HG02943 (cell line): ENCODE measurements around the gene PTCD1.

ENCODE experiments used
- ATAC-seq: cut with Tn5 transposase; IDR thresholded peaks from one replicate; pipeline ENCODE4 v1.9.1; 2021; ENCODE audit warnings: mild to moderate bottlenecking, low read depth, moderate library complexity; ENCODE audit not compliant: unreplicated experiment

PTCD1 gene

DNA sequence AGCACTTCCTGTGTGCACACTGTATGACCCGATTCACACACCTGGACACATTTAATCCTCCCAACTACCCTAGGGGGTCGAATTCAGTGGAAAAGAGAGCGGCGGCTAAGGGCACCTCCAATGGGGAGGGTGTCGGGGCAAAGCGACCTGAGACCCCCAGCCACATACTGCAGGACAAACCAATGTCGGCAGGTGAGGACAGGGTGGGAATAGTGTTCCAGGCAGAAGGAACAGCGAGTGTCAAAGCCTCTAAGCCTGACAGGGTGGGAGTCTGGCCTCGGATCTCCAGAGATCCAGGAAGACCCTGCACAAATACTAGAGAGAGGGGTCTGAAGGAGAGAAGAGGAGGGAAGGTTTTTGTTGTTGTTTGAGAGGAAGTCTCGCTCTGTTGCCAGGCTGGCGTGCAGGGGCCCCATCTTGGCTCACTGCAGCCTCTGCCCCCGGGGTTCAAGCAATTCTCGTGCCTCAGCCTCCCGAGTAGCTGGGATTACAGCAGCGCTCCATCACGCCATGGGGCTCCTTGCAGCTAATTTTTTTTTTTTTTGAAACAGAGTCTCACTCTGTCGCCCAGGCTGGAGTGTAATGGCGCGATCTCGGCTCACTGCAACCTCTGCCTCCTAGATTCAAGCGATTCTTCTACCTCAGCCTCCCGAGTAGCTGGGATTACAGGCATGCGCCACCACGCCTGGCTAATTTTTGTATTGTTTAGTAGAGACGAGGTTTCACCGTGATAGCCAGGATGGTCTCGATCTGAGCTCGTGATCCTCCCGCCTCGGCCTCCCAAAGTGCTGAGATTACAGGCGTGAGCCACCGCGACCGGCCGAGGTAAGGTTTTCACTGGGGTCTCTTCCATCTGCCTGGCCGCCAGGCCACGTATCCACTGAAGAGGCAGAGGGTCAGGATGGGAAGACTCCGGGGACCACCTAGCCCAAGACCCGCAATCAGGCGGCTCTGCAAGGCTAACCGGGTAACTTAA, 65.2 kb downstream of the PTCD1 start:
- ATAC-seq = no peak

DNA sequence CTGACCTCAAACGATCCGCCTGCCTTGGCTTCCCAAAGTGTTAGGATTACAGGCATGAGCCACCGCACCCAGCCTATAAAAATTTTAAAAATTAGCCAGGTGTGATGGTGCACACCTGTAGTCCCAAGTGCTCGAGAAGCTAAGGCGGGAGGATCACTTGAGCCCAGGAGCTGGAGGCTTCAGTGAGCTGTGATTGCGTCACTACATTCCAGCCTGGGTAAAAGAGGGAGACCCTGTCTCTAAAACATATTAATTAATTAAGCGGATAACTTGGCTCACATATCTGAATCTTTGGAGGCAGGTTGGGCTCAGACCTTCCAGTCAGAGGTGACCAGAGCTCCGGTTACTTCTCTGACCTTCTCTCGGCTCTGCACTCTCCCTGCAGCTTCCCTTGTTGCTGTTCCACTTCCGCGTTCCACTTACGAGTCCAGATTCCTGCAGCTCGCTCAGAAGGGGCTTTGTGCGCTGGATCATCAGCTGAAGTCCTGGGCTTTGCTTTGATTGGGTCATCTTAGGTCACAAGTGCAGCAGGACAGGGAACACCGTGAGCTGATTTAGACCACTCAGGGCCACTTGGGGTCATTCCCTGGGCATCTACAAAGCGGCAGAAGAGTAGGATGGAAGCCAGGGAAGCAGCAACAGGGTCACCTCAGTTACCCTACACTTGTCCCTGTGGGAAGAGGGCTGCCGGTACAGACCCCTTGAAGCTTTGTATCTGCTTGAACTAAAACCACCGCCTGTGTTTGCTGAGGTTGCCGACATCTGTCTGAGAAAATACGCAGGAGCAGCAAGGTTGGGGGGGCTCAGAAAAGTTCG, 66.1 kb downstream of the PTCD1 start:
- no peak for ATAC-seq

DNA sequence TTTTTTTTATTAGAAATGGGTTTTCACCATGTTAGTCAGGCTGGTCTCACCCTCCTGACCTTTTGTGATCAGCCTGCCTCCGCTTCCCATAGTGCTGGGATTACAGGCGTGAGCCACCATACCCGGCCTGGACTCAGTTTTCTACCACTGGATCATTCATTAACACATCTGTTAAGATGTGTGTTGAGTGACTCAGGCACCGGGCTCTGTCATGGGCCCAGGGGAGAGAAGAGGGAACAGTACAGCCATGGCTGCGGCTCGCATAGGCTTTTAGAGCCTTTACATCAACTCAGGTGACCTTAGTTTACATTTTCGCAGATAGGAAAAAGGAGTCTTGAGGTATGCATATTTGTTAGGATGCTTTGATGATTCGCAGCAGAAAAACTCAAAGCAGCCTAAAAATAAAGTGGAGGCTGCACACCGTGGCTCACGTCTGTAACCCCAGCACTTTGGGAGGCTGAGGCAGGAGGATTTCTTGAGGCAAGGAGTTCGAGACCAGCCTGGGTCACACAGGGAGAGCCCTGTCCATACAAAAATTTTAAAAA, 67.2 kb downstream of the PTCD1 start:
- ATAC-seq = no peak

DNA sequence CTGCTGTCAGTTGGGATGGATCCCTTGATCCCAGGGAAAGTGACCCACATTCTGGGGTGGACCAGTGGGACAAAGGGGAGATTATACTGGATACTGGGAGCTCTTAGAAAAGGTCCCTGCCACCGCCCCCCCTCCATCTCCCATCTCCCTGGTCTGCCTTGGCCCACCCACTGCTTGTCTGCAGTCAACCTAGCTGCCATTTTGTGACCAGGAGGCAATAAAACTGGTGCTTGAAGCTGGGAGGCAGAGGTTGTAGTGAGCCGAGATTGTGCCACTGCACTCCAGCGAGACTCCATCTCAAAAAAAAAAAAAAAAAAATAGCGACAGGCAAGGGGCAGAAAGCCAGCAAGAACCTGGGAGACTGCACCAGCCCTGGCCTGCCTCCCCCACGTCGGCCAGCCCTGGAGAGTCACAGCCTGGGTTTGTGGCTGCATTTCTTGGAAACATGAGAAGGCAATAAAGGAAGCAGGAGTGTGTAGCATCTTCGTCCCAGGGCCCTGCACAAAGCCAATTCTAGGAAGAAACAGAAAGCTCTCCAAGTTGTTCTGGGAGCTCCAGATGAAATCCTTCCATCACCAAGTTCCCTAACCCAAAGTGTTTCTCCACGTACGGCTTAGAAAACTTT, 68.7 kb downstream of the PTCD1 start:
- ATAC-seq = no peak

DNA sequence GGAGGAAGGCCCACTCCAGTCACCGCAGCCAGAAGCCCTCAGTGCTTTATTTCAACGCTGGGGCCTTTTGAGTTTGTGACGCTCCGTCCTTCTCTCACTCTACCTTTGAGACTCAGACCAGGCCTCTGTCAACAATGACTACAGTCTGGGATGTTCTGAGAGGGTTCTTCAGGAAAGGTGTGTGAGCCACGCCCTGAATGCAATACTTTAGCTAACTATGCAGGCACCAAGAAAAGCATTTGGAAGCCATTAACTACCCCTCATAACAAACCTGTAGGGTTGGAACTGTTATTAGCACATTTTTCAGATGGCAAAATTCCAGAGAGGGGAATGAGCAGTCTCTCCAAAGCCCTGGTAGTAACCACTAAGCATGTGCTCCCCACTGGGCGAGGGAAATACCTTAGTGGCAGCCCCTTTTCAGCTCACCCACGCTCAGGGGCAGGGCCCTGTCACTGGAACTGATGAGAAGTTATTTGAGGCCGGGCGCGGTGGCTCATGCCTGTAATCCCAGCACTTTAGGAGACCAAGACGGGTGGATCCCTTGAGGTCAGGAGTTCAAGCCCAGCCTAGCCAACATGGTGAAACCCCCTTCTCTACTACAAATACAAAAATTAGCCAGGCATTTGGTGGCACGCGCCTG, 69.7 kb downstream of the PTCD1 start:
- no peak for ATAC-seq
